Heart right ventricle (tissue), 16 donors: Measurements from ENCODE around the gene AMY1A. TPM values are rescaled to one million over a fixed set of nuclear protein-coding genes. Genes with fewer than 3 reads are reported as not detected.
"Not testable (repeated sequence)": the region's sequence is repeated elsewhere in the genome, so short reads cannot be mapped to it uniquely, and the experiment has no call there.

Source experiments
- ATAC-seq, 8 donors: fragments of 200-7000 bp; cut with Tn5 transposase; one replicate each; pipeline ENCODE4 v1.9.1; 2020; ENCODE audit warnings: mild to moderate bottlenecking in 8 of 8, moderate library complexity in 8 of 8, moderate number of reproducible peaks in 1 of 8
- DNase-seq, 2 donors: peaks; one replicate each; pipeline ENCODE4 v3.0.0-alpha.2; 2020
- H3K27ac ChIP-seq, 10 donors: fragments of 200-600 bp; sonication (generic) in 2 of 10; one replicate each; pipeline versions ENCODE4 v1.5.0 to v1.8.0; 2020 to 2022; ENCODE audit warnings: mild to moderate bottlenecking in 3 of 10
- H3K27me3 ChIP-seq, 7 donors: fragments of 200-600 bp; one replicate each; pipeline ENCODE4 v1.8.0; 2021 to 2022; ENCODE audit warnings: mild to moderate bottlenecking in 2 of 7
- H3K36me3 ChIP-seq, 9 donors: fragments of 200-600 bp; sonication (generic) in 1 of 9; one replicate each; pipeline versions ENCODE4 v1.5.0 to v1.8.0; 2020 to 2022; ENCODE audit warnings: mild to moderate bottlenecking in 2 of 9
- H3K4me1 ChIP-seq, 9 donors: fragments of 200-600 bp; sonication (generic) in 1 of 9; one replicate each; pipeline versions ENCODE4 v1.5.0 to v1.8.0; 2020 to 2022; ENCODE audit warnings: mild to moderate bottlenecking in 4 of 9
- H3K4me3 ChIP-seq, 10 donors: fragments of 200-600 bp; sonication (generic) in 2 of 10; one replicate each; pipeline versions ENCODE4 v1.5.0 to v1.8.0; 2020 to 2022; ENCODE audit warnings: mild to moderate bottlenecking in 7 of 10, moderate library complexity in 2 of 10
- H3K9me3 ChIP-seq, 11 donors: fragments of 200-600 bp in 10 of 11; sonication (generic) in 2 of 11; one replicate each; pipeline versions ENCODE4 v1.5.0 to v1.8.0; 2013 to 2022; ENCODE audit warnings: mild to moderate bottlenecking in 2 of 11, control low read depth in 1 of 11, moderate library complexity in 1 of 11
- WGBS, 2 donors: extraction: QIAGEN DNeasy Blood & Tissue Kit; methylation state at CpG; one replicate each; pipeline ENCODE4 v1.1.7; 2013; ENCODE audit warnings: inconsistent platforms in 1 of 2; 5-methylcytosine and 5-hydroxymethylcytosine counted together
- intact Hi-C, 10 donors: fragments of 100-400 bp; cut with DNase I; formaldehyde crosslinking; loops; one replicate each; pipeline versions ENCODE4 v1.11.1 to v1.14.2; 2022
- long read RNA-seq, 3 donors: library from polyadenylated mRNA; unstranded; transcript quantifications; one replicate each; pipeline ENCODE4 v2.0.0, GENCODE V29; 2020 to 2021
- polyA plus RNA-seq, 2 donors: library from polyadenylated mRNA; stranded (reverse); fragments of 200-250 nt; gene quantifications; one replicate each; pipeline ENCODE4 v1.2.3, GENCODE V29; 2013
- total RNA-seq, 10 donors: library from RNA; stranded (reverse); fragmentation: NEBNext Ultra II Directional in 3 of 10; extraction: Animal tissue kit (Norgen Biotek cat#: 25700) in 3 of 10; gene quantifications; one replicate each; pipeline versions ENCODE4 v1.2.1 to v1.2.4, GENCODE V29; 2021 to 2023
- TF ChIP-seq, protein P1 (sequence below), 9 donors: fragments of 200-600 bp; sonication (generic) in 2 of 9; IDR thresholded peaks; one replicate each; pipeline versions ENCODE4 v1.5.0 to v1.8.0; 2021 to 2022; ENCODE audit warnings: antibody characterized with exemption in 9 of 9, mild to moderate bottlenecking in 5 of 9, moderate library complexity in 1 of 9
- donor health status: Arrhythmogenic right ventricular cardiomyopathy.
- donor health status: ischemic (EF 13 %, LVEDD 7.1; RV severe dilation, severe dysfunction).
- donor health status: healthy with polysubstance abuse.
- donor health status: DM: no; HTN: yes; CAD: no.
- donor health status: DM: no; HTN: no; CAD: no.
- donor health status: ischemic (EF 25% LVEDD 6.9; RV normal size, moderate dysfunction).
- donor health status: ischemic (EF 25% LVEDD 5.7; RV mildly dilated, moderate dysfunction).
- donor health status: healthy.
- donor health status: DM: yes; HTN: yes; CAD: no.
- donor health status: Ischemic cardiomyopathy.
- donor health status: ischemic (EF 35%, LVEDD 5.7; RV mildly dilated, moderate dysfunction).
- donor health status: nonischemic (EF 11% LVEDD 7.7; RV severe dilation, severe dysfunction).
- donor health status: DM: yes; HTN: yes; CAD: no.
- donor health status: PGD.
- donor health status: ischemic (EF 29% LVEDD 5.4; RV normal size, mild dysfunction).
- donor health status: nonischemic (EF 23%, LVEDD 6.1; RV moderate dilation, normal function).

AMY1A gene
- not detected for total RNA-seq
- not detected for polyA plus RNA-seq
- long read RNA-seq, donor 1: 0 reads
- long read RNA-seq, donor 2: 0 reads
- long read RNA-seq, donor 3: 0 reads

DNA sequence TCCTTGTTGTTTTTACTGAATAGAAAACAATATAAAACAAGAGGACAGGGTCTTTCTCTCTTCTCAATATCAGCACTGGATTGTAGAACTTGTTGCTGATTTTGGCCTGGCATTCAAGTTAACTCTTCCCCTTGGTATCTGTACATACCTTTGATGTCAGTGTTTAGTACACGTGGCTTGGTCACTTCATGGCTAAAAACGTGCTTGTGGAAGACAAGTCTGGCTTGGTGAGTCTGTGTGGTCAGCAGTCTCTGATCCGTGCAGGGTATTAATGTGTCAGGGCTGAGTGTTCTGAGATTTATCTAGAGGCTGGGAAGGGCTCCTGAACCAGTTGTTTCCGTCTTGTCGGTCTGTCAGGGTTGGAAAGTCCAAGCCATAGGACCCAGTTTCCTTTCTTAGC lies at the start of gene AMY1A:
TSS of gene AMY1A (plus strand) at position 301 of the 400 bp plus-strand sequence. CDS start 571 bp downstream, outside the sequence.
- H3K4me3 ChIP-seq, DNase-seq, H3K36me3 ChIP-seq, H3K27ac ChIP-seq, H3K9me3 ChIP-seq, ATAC-seq, H3K4me1 ChIP-seq, H3K27me3 ChIP-seq, intact Hi-C loops: not testable (repeated sequence)
- WGBS, 2 donors: no CpG with 5 or more reads among the region's 5 CpGs

DNA sequence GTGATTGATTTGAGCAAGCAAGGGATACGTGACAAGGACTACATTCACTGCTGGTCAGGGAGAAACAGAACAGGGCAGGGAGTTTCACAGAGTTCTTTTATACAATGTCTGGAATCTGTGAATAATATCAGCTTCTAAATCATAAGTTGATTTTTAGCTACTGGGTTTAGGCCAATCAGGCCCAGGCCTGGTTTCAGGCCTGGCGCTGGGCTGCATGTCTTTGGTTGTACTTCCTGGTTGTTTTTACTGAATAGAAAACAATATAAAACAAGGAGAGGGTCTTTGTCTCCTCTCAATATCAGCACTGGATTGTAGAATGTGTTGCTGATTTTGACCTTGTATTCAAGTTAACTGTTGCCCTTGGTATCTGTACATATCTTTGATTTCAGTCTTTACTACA lies 39.2 kb upstream of the AMY1A start:
- Histone ChIP-seq H3K4me1 (no peaks in the 10 kb centered on the region), H3K27me3 (no peaks in the 10 kb centered on the region), H3K36me3 (no peaks in the 10 kb centered on the region), H3K27ac (no peak overlapping the region), H3K4me3 (no peak overlapping the region), H3K9me3 (no peaks in the 10 kb centered on the region)
- DNase-seq: no peak
- TF ChIP-seq, protein P1, sequence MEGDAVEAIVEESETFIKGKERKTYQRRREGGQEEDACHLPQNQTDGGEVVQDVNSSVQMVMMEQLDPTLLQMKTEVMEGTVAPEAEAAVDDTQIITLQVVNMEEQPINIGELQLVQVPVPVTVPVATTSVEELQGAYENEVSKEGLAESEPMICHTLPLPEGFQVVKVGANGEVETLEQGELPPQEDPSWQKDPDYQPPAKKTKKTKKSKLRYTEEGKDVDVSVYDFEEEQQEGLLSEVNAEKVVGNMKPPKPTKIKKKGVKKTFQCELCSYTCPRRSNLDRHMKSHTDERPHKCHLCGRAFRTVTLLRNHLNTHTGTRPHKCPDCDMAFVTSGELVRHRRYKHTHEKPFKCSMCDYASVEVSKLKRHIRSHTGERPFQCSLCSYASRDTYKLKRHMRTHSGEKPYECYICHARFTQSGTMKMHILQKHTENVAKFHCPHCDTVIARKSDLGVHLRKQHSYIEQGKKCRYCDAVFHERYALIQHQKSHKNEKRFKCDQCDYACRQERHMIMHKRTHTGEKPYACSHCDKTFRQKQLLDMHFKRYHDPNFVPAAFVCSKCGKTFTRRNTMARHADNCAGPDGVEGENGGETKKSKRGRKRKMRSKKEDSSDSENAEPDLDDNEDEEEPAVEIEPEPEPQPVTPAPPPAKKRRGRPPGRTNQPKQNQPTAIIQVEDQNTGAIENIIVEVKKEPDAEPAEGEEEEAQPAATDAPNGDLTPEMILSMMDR (IDR thresholded peaks at IDR 0.05): no peak
- ATAC-seq: no peak
- WGBS, 2 donors: 90 to 91% methylated on average over 2 of the region's 2 CpGs
- intact Hi-C loops: no loop called here

DNA sequence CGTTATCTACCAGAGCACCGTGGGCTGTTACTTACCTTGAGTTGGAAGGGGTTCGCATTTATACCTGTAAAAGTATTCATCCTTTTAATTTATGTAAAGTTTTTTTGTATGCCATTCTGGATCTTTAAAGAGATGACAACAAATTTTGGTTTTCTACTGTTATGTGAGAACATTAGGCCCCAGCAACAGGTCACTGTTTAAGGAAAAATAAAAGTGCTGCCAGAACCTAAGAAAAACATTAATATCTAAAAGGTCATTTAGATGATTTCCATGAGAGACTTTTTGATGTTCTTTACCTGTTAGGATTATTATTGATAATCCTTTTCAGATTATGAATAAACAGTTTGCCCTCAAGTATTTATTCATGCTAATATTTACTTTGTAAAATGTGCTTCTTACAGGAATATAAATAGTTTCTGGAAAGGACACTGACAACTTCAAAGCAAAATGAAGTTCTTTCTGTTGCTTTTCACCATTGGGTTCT lies 38.5 kb upstream of the AMY1A start, which contains the start of gene AMY2A:
TSS of gene AMY2A (plus strand) at position 434 of the 484 bp plus-strand sequence. CDS start at position 448, 14 bp downstream.
- DNase-seq, H3K9me3 ChIP-seq, H3K27me3 ChIP-seq, intact Hi-C loops, H3K27ac ChIP-seq, H3K4me3 ChIP-seq, H3K4me1 ChIP-seq, ATAC-seq, H3K36me3 ChIP-seq: not testable (repeated sequence)
- 65 to 73% methylated on average over 3 of the region's 3 CpGs for WGBS, 2 donors

GRCh38 chr1:103627436-103627835 lies 28.1 kb upstream of the AMY1A start:
- not testable (repeated sequence) for ATAC-seq

GRCh38 chr1:103641194-103641593 lies 14.4 kb upstream of the AMY1A start:
- H3K27ac ChIP-seq, H3K4me1 ChIP-seq, H3K9me3 ChIP-seq, DNase-seq, H3K4me3 ChIP-seq, H3K27me3 ChIP-seq, intact Hi-C loops, H3K36me3 ChIP-seq: not testable (repeated sequence)
- peak in 3 of 8 donors; percentile 46 to 69 (median 60) for ATAC-seq
- no CpG with 5 or more reads among the region's 3 CpGs for WGBS, 2 donors

More at GRCh38 chr1:103627436-103627835, 28.1 kb upstream of the AMY1A start:
- H3K9me3 ChIP-seq, intact Hi-C loops, H3K36me3 ChIP-seq, H3K4me3 ChIP-seq, H3K4me1 ChIP-seq, H3K27me3 ChIP-seq, H3K27ac ChIP-seq, DNase-seq: not testable (repeated sequence)
- WGBS, 2 donors: 82 to 88% methylated on average over 3 of the region's 4 CpGs

GRCh38 chr1:103643908-103644307 lies 11.7 kb upstream of the AMY1A start:
- DNase-seq, H3K36me3 ChIP-seq, intact Hi-C loops, H3K27ac ChIP-seq, ATAC-seq, H3K4me3 ChIP-seq, H3K27me3 ChIP-seq, H3K4me1 ChIP-seq, H3K9me3 ChIP-seq: not testable (repeated sequence)
- no CpG with 5 or more reads among the region's 3 CpGs for WGBS, 2 donors

GRCh38 chr1:103650305-103650704 lies 5.3 kb upstream of the AMY1A start:
- DNase-seq, H3K4me3 ChIP-seq, ATAC-seq, intact Hi-C loops, H3K4me1 ChIP-seq, H3K36me3 ChIP-seq, H3K27me3 ChIP-seq, H3K27ac ChIP-seq, H3K9me3 ChIP-seq: not testable (repeated sequence)
- no CpG with 5 or more reads among the region's 3 CpGs for WGBS, 2 donors

DNA sequence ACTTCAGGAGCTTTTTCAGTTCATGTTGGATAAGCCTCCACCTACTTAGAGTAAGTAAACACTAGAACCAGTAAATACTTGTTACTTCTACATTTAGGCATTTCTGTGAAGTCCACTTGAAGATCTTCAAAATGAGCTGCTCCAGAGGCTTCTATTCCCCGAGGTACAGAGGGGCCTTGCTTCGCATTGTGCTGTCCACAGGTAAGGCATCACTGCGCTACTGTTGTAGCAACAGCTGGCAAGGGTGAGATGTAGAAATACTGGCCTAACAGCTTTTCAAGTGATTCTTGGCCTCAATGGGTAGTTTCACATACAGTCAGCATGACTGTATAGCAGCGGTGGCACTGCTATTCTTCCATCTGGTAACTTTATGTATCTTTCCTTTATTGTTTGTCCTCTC lies 4.7 kb upstream of the AMY1A start:
- WGBS, 2 donors: no CpG with 5 or more reads among the region's 4 CpGs
- intact Hi-C loops, ATAC-seq: not testable (repeated sequence)

GRCh38 chr1:103654133-103654532 lies 1.4 kb upstream of the AMY1A start:
- H3K4me1 ChIP-seq, H3K9me3 ChIP-seq, H3K27ac ChIP-seq, H3K4me3 ChIP-seq, intact Hi-C loops, H3K36me3 ChIP-seq, H3K27me3 ChIP-seq, DNase-seq: not testable (repeated sequence)
- peak in 1 of 8 donors; percentile 13 for ATAC-seq
- WGBS, 2 donors: no CpG with 5 or more reads among the region's 6 CpGs

More for the DNA sequence above, 4.7 kb upstream of the AMY1A start:
- H3K4me1 ChIP-seq, H3K36me3 ChIP-seq, H3K27me3 ChIP-seq, H3K9me3 ChIP-seq, H3K27ac ChIP-seq, DNase-seq, H3K4me3 ChIP-seq: not testable (repeated sequence)

DNA sequence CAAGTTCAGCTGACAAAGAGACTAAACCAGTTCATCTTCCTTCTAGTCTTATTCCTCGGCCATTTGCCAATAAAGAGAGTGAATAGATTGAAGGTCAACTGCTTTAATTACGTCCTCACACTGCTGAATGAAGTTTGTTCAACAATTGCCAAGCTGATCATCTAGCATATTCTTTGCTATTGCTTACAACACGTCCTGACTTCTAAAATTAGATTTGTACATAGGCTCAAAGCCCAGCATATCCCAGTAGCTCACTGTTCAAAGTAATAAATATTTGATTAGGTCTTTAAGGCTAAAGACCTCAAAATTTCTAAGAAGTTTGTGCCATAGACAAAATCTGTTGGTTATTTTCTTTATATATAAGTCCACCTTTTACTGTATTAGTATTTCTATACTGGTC lies 20.8 kb downstream of the AMY1A start:
- H3K4me3 ChIP-seq, intact Hi-C loops, DNase-seq, H3K27me3 ChIP-seq, H3K9me3 ChIP-seq, H3K36me3 ChIP-seq, H3K27ac ChIP-seq, H3K4me1 ChIP-seq: not testable (repeated sequence)
- peak in 2 of 8 donors; percentile 53 to 65 for ATAC-seq
- WGBS, 2 donors: no CpG with 5 or more reads among the region's 3 CpGs

GRCh38 chr1:103696110-103696509 lies 40.5 kb downstream of the AMY1A start, which contains the start of gene AMY1B:
Gene AMY1B (minus strand): TSS chr1:103696210. CDS start chr1:103695639, 571 bp downstream.
- H3K27ac ChIP-seq, H3K27me3 ChIP-seq, ATAC-seq, H3K4me1 ChIP-seq, intact Hi-C loops, H3K36me3 ChIP-seq, H3K4me3 ChIP-seq, H3K9me3 ChIP-seq, DNase-seq: not testable (repeated sequence)
- no CpG with 5 or more reads among the region's 5 CpGs for WGBS, 2 donors
